Right atrium auricular region (tissue), 2 donors: Measurements from ENCODE around the gene APLF. TPM values are rescaled to one million over a fixed set of nuclear protein-coding genes. Genes with fewer than 3 reads are reported as not detected.

Experiments used
- DNase-seq: peaks from one replicate; pipeline ENCODE4 v3.0.0-alpha.2; 2019; ENCODE audit warnings: low spot score
- H3K27ac ChIP-seq, 2 donors: fragments of 200-600 bp; sonication (generic); 1 replicate in 1 of 2; 2 replicates in 1 of 2; pipeline ENCODE4 v1.5.1; 2016 to 2019
- H3K27me3 ChIP-seq, 2 donors: fragments of 200-600 bp; sonication (generic); one replicate each; pipeline versions ENCODE4 v1.5.1 to v1.6.0; 2017 to 2019
- H3K36me3 ChIP-seq: fragments of 200-600 bp; sonication (generic); one replicate; pipeline ENCODE4 v1.5.1; 2016
- H3K4me1 ChIP-seq, 2 donors: fragments of 200-600 bp; sonication (generic); one replicate each; pipeline versions ENCODE4 v1.5.1 to v1.6.0; 2017 to 2019
- H3K4me3 ChIP-seq, 2 donors: fragments of 200-600 bp; sonication (generic); 1 replicate in 1 of 2; 2 replicates in 1 of 2; pipeline ENCODE4 v1.5.1; 2017 to 2019; ENCODE audit warnings: mild to moderate bottlenecking in 1 of 2, moderate library complexity in 1 of 2
- H3K9me3 ChIP-seq, 2 donors: fragments of 200-600 bp; sonication (generic); one replicate each; pipeline ENCODE4 v1.5.1; 2019
- CTCF ChIP-seq, 2 donors: fragments of 200-600 bp; sonication (generic); IDR thresholded peaks; one replicate each; pipeline ENCODE4 v1.5.1; 2019; ENCODE audit warnings: antibody characterized with exemption in 2 of 2
- total RNA-seq, 2 donors: library from RNA; depleted of rRNA; stranded (reverse); fragments of >200 nt; gene quantifications; one replicate each; pipeline ENCODE4 v1.1.0, GENCODE V29; 2016

Gene APLF
- total RNA-seq, 2 donors from 2014 or later: 4.2 to 8.2 TPM

GRCh38 chr2:68475110-68475509 is 7.7 kb downstream of the APLF start:
- Histone ChIP-seq H3K27me3 (no peaks in the 10 kb centered on the region), H3K4me1 (no peaks in the 10 kb centered on the region), H3K9me3 (no peaks in the 10 kb centered on the region), H3K27ac (no peak overlapping the region), H3K36me3 (no peaks in the 10 kb centered on the region), H3K4me3 (no peak overlapping the region)
- no peak for TF ChIP-seq CTCF (IDR thresholded peaks at IDR 0.05)
- DNase-seq: no peak

DNA sequence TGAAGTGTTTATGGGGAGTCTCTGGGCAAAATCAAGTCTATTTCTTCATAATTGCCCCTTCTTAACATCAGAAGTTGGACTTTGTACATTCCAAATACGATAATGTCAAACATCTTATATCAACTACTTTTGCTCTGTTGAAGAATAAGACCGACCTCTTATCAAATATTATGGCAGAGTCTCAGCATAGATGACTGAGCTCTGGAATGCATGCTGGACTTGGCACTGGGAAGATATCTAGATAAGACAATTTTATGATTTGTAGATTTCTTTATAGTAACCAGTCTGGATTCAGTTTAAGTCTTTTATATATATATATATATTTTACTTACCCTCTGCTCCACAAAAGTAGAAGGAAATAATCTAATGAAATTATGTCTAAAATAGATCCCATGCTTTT is 8.2 kb downstream of the APLF start:
- no peak for DNase-seq
- Histone ChIP-seq H3K27ac (no peak overlapping the region), H3K4me3 (no peak overlapping the region), H3K4me1 (no peaks in the 10 kb centered on the region), H3K9me3 (no peaks in the 10 kb centered on the region), H3K36me3 (no peaks in the 10 kb centered on the region), H3K27me3 (no peaks in the 10 kb centered on the region)
- TF ChIP-seq CTCF (IDR thresholded peaks at IDR 0.05): no peak

GRCh38 chr2:68476454-68476853 is 9.1 kb downstream of the APLF start:
- H3K4me1 ChIP-seq: no peaks in the 10 kb centered on the region

DNA sequence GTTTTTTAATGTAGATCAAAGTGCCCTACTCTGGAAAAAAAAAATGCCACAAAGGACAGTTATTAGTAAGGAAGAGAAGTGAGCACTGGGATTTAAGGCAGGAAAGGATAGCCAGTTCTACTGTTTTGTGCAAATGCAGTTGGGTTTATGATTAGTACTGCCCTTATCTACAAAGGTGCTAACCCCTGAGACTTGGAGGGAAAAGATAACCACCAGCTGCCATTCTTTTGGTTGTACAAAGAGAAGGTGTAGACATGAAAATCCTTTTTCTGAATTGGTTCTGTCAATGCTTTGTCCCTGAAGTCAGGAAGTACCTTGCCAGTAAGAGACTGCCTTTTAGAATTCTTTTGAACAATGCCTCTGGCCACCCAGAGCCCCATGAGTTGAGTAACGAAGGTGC is 11.3 kb downstream of the APLF start:
- H3K4me3 ChIP-seq: no peak overlapping the region
- no peak for DNase-seq
- TF ChIP-seq CTCF (IDR thresholded peaks at IDR 0.05): no peak

More at GRCh38 chr2:68476454-68476853, 9.1 kb downstream of the APLF start:
- no peak for DNase-seq
- TF ChIP-seq CTCF (IDR thresholded peaks at IDR 0.05): no peak
- Histone ChIP-seq H3K9me3 (no peaks in the 10 kb centered on the region), H3K27ac (no peak overlapping the region), H3K27me3 (no peaks in the 10 kb centered on the region), H3K4me3 (no peak overlapping the region), H3K36me3 (no peaks in the 10 kb centered on the region)

GRCh38 chr2:68482296-68482820 is 15.0 kb downstream of the APLF start:
- Histone ChIP-seq H3K27me3 (no peaks in the 10 kb centered on the region), H3K4me3 (no peak overlapping the region), H3K4me1 (no peaks in the 10 kb centered on the region), H3K27ac (no peak overlapping the region), H3K9me3 (no peaks in the 10 kb centered on the region), H3K36me3 (no peaks in the 10 kb centered on the region)
- no peak for TF ChIP-seq CTCF (IDR thresholded peaks at IDR 0.05)
- no peak for DNase-seq

More for the DNA sequence above, 11.3 kb downstream of the APLF start:
- H3K27me3 ChIP-seq: no peaks in the 10 kb centered on the region
- H3K36me3 ChIP-seq: no peaks in the 10 kb centered on the region
- no peak overlapping the region for H3K27ac ChIP-seq
- no peaks in the 10 kb centered on the region for H3K4me1 ChIP-seq
- H3K9me3 ChIP-seq: no peaks in the 10 kb centered on the region

GRCh38 chr2:68483011-68483410 is 15.6 kb downstream of the APLF start:
- no peaks in the 10 kb centered on the region for H3K9me3 ChIP-seq
- H3K4me1 ChIP-seq: no peaks in the 10 kb centered on the region
- H3K36me3 ChIP-seq: no peaks in the 10 kb centered on the region
- H3K4me3 ChIP-seq: no peak overlapping the region
- no peak for TF ChIP-seq CTCF (IDR thresholded peaks at IDR 0.05)
- no peak for DNase-seq
- H3K27ac ChIP-seq: no peak overlapping the region
- no peaks in the 10 kb centered on the region for H3K27me3 ChIP-seq
